Measurements from ENCODE around the gene GAB2.

The GAB2 gene

GRCh38 chr11:78429209-78429608 lies 11.6 kb upstream of the GAB2 start:
- peak overlapping the region; percentile 91 for H3K27ac ChIP-seq
- no peaks in the 10 kb centered on the region for H3K27me3 ChIP-seq
- no peaks in the 10 kb centered on the region for H3K36me3 ChIP-seq
- H3K9ac ChIP-seq, result peak overlapping the region; percentile 66
- no peaks in the 10 kb centered on the region for H3K9me3 ChIP-seq
- peak overlapping the region; percentile 81 for H3K4me2 ChIP-seq
- peak overlapping the region; percentile 53 for H3K4me3 ChIP-seq
- TF ChIP-seq Cebpa-rat (IDR thresholded peaks at IDR 0.05), result no peak
- no peaks in the 10 kb centered on the region for H4K20me1 ChIP-seq
- H3K4me1 ChIP-seq, result peaks cover 80% of the 10 kb centered on the region

- Histone ChIP-seq H3K36me3 (no peaks in the 10 kb centered on the region), H3K27ac (peak overlapping the region; percentile 91), H4K20me1 (no peaks in the 10 kb centered on the region), H3K4me3 (peak overlapping the region; percentile 53), H3K4me1 (peaks cover 84% of the 10 kb centered on the region), H3K9me3 (no peaks in the 10 kb centered on the region), H3K4me2 (peak overlapping the region; percentile 81), H3K27me3 (no peaks in the 10 kb centered on the region), H3K9ac (peak overlapping the region; percentile 79)
- TF ChIP-seq Cebpa-rat (IDR thresholded peaks at IDR 0.05), result no peak
These were observed 11.2 kb upstream of the GAB2 start for GRCh38 chr11:78428773-78429172.

- peak overlapping the region; percentile 53 for H3K4me3 ChIP-seq
- H3K4me2 ChIP-seq, result peak overlapping the region; percentile 81
- H3K9ac ChIP-seq, result peak overlapping the region; percentile 79
- peaks cover 89% of the 10 kb centered on the region for H3K4me1 ChIP-seq
- H3K9me3 ChIP-seq, result no peaks in the 10 kb centered on the region
- TF ChIP-seq Cebpa-rat (IDR thresholded peaks at IDR 0.05), result no peak
- H3K27ac ChIP-seq, result peak overlapping the region; percentile 91
- H4K20me1 ChIP-seq, result no peaks in the 10 kb centered on the region
- no peaks in the 10 kb centered on the region for H3K27me3 ChIP-seq
- no peaks in the 10 kb centered on the region for H3K36me3 ChIP-seq
These were observed 10.6 kb upstream of the GAB2 start for GRCh38 chr11:78428266-78428636.

- Histone ChIP-seq H4K20me1 (no peaks in the 10 kb centered on the region), H3K4me2 (peak overlapping the region; percentile 81), H3K4me3 (peak overlapping the region; percentile 53), H3K4me1 (peaks cover 94% of the 10 kb centered on the region), H3K27ac (peak overlapping the region; percentile 91), H3K27me3 (no peaks in the 10 kb centered on the region), H3K9me3 (no peaks in the 10 kb centered on the region), H3K36me3 (no peaks in the 10 kb centered on the region), H3K9ac (peak overlapping the region; percentile 79)
- no peak for TF ChIP-seq Cebpa-rat (IDR thresholded peaks at IDR 0.05)
These were observed 10.1 kb upstream of the GAB2 start for GRCh38 chr11:78427615-78428265.

GRCh38 chr11:78426845-78427244 lies 9.2 kb upstream of the GAB2 start:
- peak overlapping the region; percentile 81 for H3K4me2 ChIP-seq
- H3K4me3 ChIP-seq, result no peak overlapping the region; the same call in 1 of the 2 replicates
- no peaks in the 10 kb centered on the region for H3K9me3 ChIP-seq
- H4K20me1 ChIP-seq, result no peaks in the 10 kb centered on the region
- no peak overlapping the region for H3K9ac ChIP-seq
- TF ChIP-seq Cebpa-rat (IDR thresholded peaks at IDR 0.05), result no peak
- H3K27me3 ChIP-seq, result no peaks in the 10 kb centered on the region
- no peaks in the 10 kb centered on the region for H3K36me3 ChIP-seq
- H3K4me1 ChIP-seq, result peaks cover 97% of the 10 kb centered on the region
- peak overlapping the region; percentile 91 for H3K27ac ChIP-seq

GRCh38 chr11:78425399-78426070 lies 7.9 kb upstream of the GAB2 start:
- no peak for TF ChIP-seq Cebpa-rat (IDR thresholded peaks at IDR 0.05)
- H3K4me2 ChIP-seq, result peak overlapping the region; percentile 81
- H3K27ac ChIP-seq, result peak overlapping the region; percentile 91
- no peaks in the 10 kb centered on the region for H3K9me3 ChIP-seq
- H3K27me3 ChIP-seq, result no peaks in the 10 kb centered on the region
- H3K36me3 ChIP-seq, result no peaks in the 10 kb centered on the region
- H4K20me1 ChIP-seq, result no peaks in the 10 kb centered on the region
- peak overlapping the region; percentile 75; the same call in 1 of the 2 replicates for H3K9ac ChIP-seq
- peaks cover 99% of the 10 kb centered on the region for H3K4me1 ChIP-seq
- H3K4me3 ChIP-seq, result no peak overlapping the region

- TF ChIP-seq Cebpa-rat (IDR thresholded peaks at IDR 0.05), result peak; percentile 56; the same call in 1 of the 2 replicates
- H3K4me3 ChIP-seq, result peak overlapping the region; percentile 8; the same call in 1 of the 2 replicates
- H3K9ac ChIP-seq, result peak overlapping the region; percentile 75
- no peaks in the 10 kb centered on the region for H3K27me3 ChIP-seq
- H3K36me3 ChIP-seq, result no peaks in the 10 kb centered on the region
- peak overlapping the region; percentile 91 for H3K27ac ChIP-seq
- H4K20me1 ChIP-seq, result no peaks in the 10 kb centered on the region
- peak overlapping the region; percentile 81 for H3K4me2 ChIP-seq
- peaks cover 99% of the 10 kb centered on the region for H3K4me1 ChIP-seq
- H3K9me3 ChIP-seq, result no peaks in the 10 kb centered on the region
These were observed 7.0 kb upstream of the GAB2 start for GRCh38 chr11:78424334-78425270.

GRCh38 chr11:78423241-78423640 lies 5.6 kb upstream of the GAB2 start:
- Histone ChIP-seq H3K4me1 (peaks cover 99% of the 10 kb centered on the region), H3K4me3 (no peak overlapping the region), H3K27me3 (no peaks in the 10 kb centered on the region), H3K9me3 (no peaks in the 10 kb centered on the region), H4K20me1 (no peaks in the 10 kb centered on the region), H3K4me2 (peak overlapping the region; percentile 43), H3K36me3 (no peaks in the 10 kb centered on the region), H3K9ac (no peak overlapping the region), H3K27ac (peak overlapping the region; percentile 91)
- TF ChIP-seq Cebpa-rat (IDR thresholded peaks at IDR 0.05), result no peak

GRCh38 chr11:78420796-78421209 lies 3.2 kb upstream of the GAB2 start:
- Histone ChIP-seq H3K36me3 (no peaks in the 10 kb centered on the region), H3K9me3 (no peaks in the 10 kb centered on the region), H3K27me3 (no peaks in the 10 kb centered on the region), H3K4me2 (peak overlapping the region; percentile 86), H3K9ac (peak overlapping the region; percentile 89), H3K4me3 (peak overlapping the region; percentile 53), H3K4me1 (peaks cover 80% of the 10 kb centered on the region), H4K20me1 (0 out of 2 replicates have a peak, but pooled peaks cover 3% of the 10 kb centered on the region), H3K27ac (peak overlapping the region; percentile 94)
- TF ChIP-seq Cebpa-rat (IDR thresholded peaks at IDR 0.05), result no peak

All from BLaER1 (cell line).